ENCODE data around the gene PTP4A1. TPM values are rescaled to one million over a fixed set of nuclear protein-coding genes. Genes with fewer than 3 reads are reported as not detected.

The PTP4A1 gene
- total RNA-seq, 4 donors from 2014 or later: 10.5 to 22.8 (median 18.4) TPM

DNA sequence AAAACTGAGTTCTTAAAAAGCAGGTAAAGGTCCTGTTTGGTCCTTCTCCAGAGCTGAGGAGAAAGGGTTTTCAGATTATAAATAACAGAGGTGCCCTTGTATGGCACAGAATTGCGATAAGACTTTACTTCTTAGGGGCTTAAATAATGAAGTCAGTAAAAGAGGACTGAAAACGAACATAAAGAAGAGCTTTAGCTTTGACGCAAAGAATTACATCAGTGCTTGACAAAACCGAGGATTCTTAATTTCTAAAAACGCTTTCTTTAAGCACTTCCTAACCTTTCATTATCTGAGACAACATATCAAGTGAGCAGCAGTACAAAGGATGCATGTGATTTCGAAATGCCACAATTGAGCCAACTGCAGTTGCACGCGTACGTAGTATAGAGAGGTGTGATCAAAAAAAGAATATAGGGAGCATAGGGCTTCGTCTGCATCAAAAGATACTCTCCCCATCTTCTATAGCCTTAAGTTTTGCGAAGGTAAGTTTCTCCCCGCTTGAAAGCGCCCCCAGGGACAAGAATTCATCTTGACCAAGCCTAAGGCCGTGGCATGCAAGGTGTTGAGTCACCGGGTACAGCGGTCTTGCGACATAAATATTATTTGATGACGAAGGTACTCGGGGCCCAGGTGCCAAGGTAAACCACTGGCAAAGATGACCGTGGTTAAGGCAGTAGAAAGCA, 778 bp upstream of the PTP4A1 start:
- H3K9me3 ChIP-seq: no peaks in the 10 kb centered on the region

GRCh38 chr6:63572747-63573075, 431 bp downstream of the PTP4A1 start:
- Histone ChIP-seq H3K9me3 (no peaks in the 10 kb centered on the region), H3K4me1 (peaks cover 0 to 42% (median 6%) of the 10 kb centered on the region in 4 donors), H3K27me3 (no peaks in the 10 kb centered on the region), H3K27ac (peak overlapping the region; percentile 96 to 100 (median 98)), H3K4me3 (peak overlapping the region; percentile 66 to 100 (median 86)), H3K36me3 (peaks cover 0 to 14% (median 0%) of the 10 kb centered on the region in 3 donors)
- TF ChIP-seq EP300 (IDR thresholded peaks at IDR 0.05) (no peak), CTCF (IDR thresholded peaks at IDR 0.05) (no peak), POLR2A (IDR thresholded peaks at IDR 0.05) (no peak)
- no peak for DNase-seq (ENCODE audit: low spot score in 2 of 2)
- 0% methylated on average over 16 to 18 of the region's 42 CpGs for WGBS, 2 donors

More for the DNA sequence above, 778 bp upstream of the PTP4A1 start:
- Histone ChIP-seq H3K4me1 (peaks cover 0 to 33% (median 6%) of the 10 kb centered on the region in 4 donors), H3K4me3 (peak overlapping the region; percentile 66 to 100 (median 86)), H3K36me3 (peaks cover 0 to 2% (median 0%) of the 10 kb centered on the region in 3 donors), H3K27me3 (no peaks in the 10 kb centered on the region), H3K27ac (peak overlapping the region; percentile 83 to 100 (median 96))
- 10 to 11% methylated on average over 20 of the region's 20 CpGs for WGBS, 2 donors
- peak; percentile 51 to 75 for DNase-seq (ENCODE audit: low spot score in 2 of 2)
- TF ChIP-seq CTCF (IDR thresholded peaks at IDR 0.05): no peak
- TF ChIP-seq POLR2A (IDR thresholded peaks at IDR 0.05): no peak
- TF ChIP-seq EP300 (IDR thresholded peaks at IDR 0.05): no peak

- 0% methylated on average over 50 to 69 of the region's 86 CpGs for WGBS, 2 donors
- TF ChIP-seq CTCF (IDR thresholded peaks at IDR 0.05) (peak in 1 of 5 experiments; percentile 8), EP300 (IDR thresholded peaks at IDR 0.05) (peak in 1 of 2 donors; percentile 84), POLR2A (IDR thresholded peaks at IDR 0.05) (peak; percentile 71 to 83)
These were observed 1.0 kb downstream of the PTP4A1 start for GRCh38 chr6:63573076-63573898.

GRCh38 chr6:63573899-63574553, 1.7 kb downstream of the PTP4A1 start:
- 10 to 12% methylated on average over 10 of the region's 10 CpGs for WGBS, 2 donors
- Histone ChIP-seq H3K4me3 (peak overlapping the region; percentile 66 to 100 (median 86)), H3K27ac (peak overlapping the region; percentile 96 to 100 (median 98)), H3K36me3 (peaks cover 0 to 23% (median 0%) of the 10 kb centered on the region in 3 donors), H3K4me1 (peaks cover 0 to 42% (median 6%) of the 10 kb centered on the region in 4 donors), H3K27me3 (no peaks in the 10 kb centered on the region), H3K9me3 (no peaks in the 10 kb centered on the region)
- TF ChIP-seq POLR2A (IDR thresholded peaks at IDR 0.05) (no peak), CTCF (IDR thresholded peaks at IDR 0.05) (peak in 4 of 5 experiments; percentile 18 to 55 (median 45))
- DNase-seq (ENCODE audit: low spot score in 2 of 2): peak in 1 of 2 donors; percentile 34

More at GRCh38 chr6:63573076-63573898, 1.0 kb downstream of the PTP4A1 start:
- no peaks in the 10 kb centered on the region for H3K27me3 ChIP-seq
- H3K27ac ChIP-seq: peak overlapping the region; percentile 96 to 100 (median 98)
- H3K4me1 ChIP-seq: peaks cover 0 to 42% (median 6%) of the 10 kb centered on the region in 4 donors
- H3K9me3 ChIP-seq: no peaks in the 10 kb centered on the region
- DNase-seq (ENCODE audit: low spot score in 2 of 2): peak; percentile 72 to 78
- H3K36me3 ChIP-seq: peaks cover 0 to 17% (median 0%) of the 10 kb centered on the region in 3 donors
- peak overlapping the region; percentile 66 to 100 (median 86) for H3K4me3 ChIP-seq
